CD14-positive monocyte (primary cell): Measurements from ENCODE around the gene ASB6. TPM values are rescaled to one million over a fixed set of nuclear protein-coding genes. Genes with fewer than 3 reads are reported as not detected.

Experiments
- DNase-seq, 3 donors: peaks; one replicate each; pipeline ENCODE4 v3.0.0-alpha.2; 2011 to 2022
- H2AFZ ChIP-seq: 2 replicates; pipeline ENCODE4 v1.6.0; 2012; ENCODE audit warnings: mild to moderate bottlenecking, low read depth, low read length, inconsistent platforms; ENCODE audit not compliant: insufficient read depth, poor library complexity, severe bottlenecking
- H3K27ac ChIP-seq, 2 donors: 1 replicate in 1 of 2; 2 replicates in 1 of 2; pipeline ENCODE4 v1.5.1; 2012 to 2013; ENCODE audit warnings: low read length in 2 of 2, control low read depth in 1 of 2, inconsistent platforms in 1 of 2, low read depth in 1 of 2, mild to moderate bottlenecking in 1 of 2
- H3K27me3 ChIP-seq, 2 donors: one replicate each; pipeline versions ENCODE4 v1.6.0 to v1.6.1; 2011 to 2013; ENCODE audit warnings: low read length in 2 of 2; ENCODE audit not compliant: control insufficient read depth in 2 of 2, insufficient read depth in 2 of 2
- H3K36me3 ChIP-seq, 2 donors: replicated peaks in 1 of 2; 1 replicate in 1 of 2; 2 replicates in 1 of 2; pipeline versions ENCODE4 v1.5.1 to v1.6.1; 2012 to 2013; ENCODE audit warnings: low read length in 2 of 2, control low read depth in 1 of 2, inconsistent platforms in 1 of 2, mild to moderate bottlenecking in 1 of 2; ENCODE audit not compliant: insufficient read depth in 2 of 2, control insufficient read depth in 1 of 2
- H3K4me1 ChIP-seq, 2 donors: 1 replicate in 1 of 2; 2 replicates in 1 of 2; pipeline versions ENCODE4 v1.5.1 to v1.6.1; 2012 to 2013; ENCODE audit warnings: low read length in 2 of 2, control low read depth in 1 of 2, inconsistent platforms in 1 of 2, mild to moderate bottlenecking in 1 of 2, moderate library complexity in 1 of 2; ENCODE audit not compliant: insufficient read depth in 2 of 2, control insufficient read depth in 1 of 2
- H3K4me2 ChIP-seq: replicated peaks from 2 replicates; pipeline ENCODE3; 2012; ENCODE audit warnings: low read length, moderate library complexity, mild to moderate bottlenecking; ENCODE audit not compliant: poor library complexity, severe bottlenecking; ENCODE audit errors: extremely low read depth
- H3K4me3 ChIP-seq, 3 experiments: fragments of 200-600 bp in 1 of 3; sonication (generic) in 1 of 3; replicated peaks in 1 of 3; 1 replicate in 2 of 3; 2 replicates in 1 of 3; pipeline ENCODE4 v1.5.1; 2011 to 2013; ENCODE audit warnings: low read length in 3 of 3, mild to moderate bottlenecking in 3 of 3, control low read depth in 2 of 3, low read depth in 2 of 3, inconsistent platforms in 1 of 3, moderate library complexity in 1 of 3
- H3K79me2 ChIP-seq: 2 replicates; pipeline ENCODE4 v1.6.0; 2012; ENCODE audit warnings: mild to moderate bottlenecking, control low read depth, inconsistent platforms, low read length, moderate library complexity; ENCODE audit not compliant: insufficient read depth
- H3K9ac ChIP-seq: 2 replicates; pipeline ENCODE4 v1.6.0; 2017; ENCODE audit warnings: low read length, mild to moderate bottlenecking; ENCODE audit not compliant: insufficient read depth, poor library complexity, severe bottlenecking
- H3K9me3 ChIP-seq, 2 donors: replicated peaks in 1 of 2; 1 replicate in 1 of 2; 2 replicates in 1 of 2; pipeline versions ENCODE4 v1.5.1 to v1.6.1; 2012 to 2013; ENCODE audit warnings: low read length in 2 of 2, control low read depth in 1 of 2; ENCODE audit not compliant: control insufficient read depth in 1 of 2, insufficient read depth in 1 of 2
- H4K20me1 ChIP-seq: 2 replicates; pipeline ENCODE4 v1.6.0; 2012; ENCODE audit warnings: mild to moderate bottlenecking, low read length, control low read depth, moderate library complexity; ENCODE audit not compliant: insufficient read depth
- H3K27ac Mint-ChIP-seq, 7 donors: one replicate each; pipeline ENCODE4 v1.8.0; 2020; ENCODE audit warnings: mild to moderate bottlenecking in 7 of 7, mixed read lengths in 7 of 7, moderate library complexity in 6 of 7, inconsistent platforms in 2 of 7
- H3K27me3 Mint-ChIP-seq, 3 donors: one replicate each; pipeline ENCODE4 v1.8.0; 2021 to 2022; ENCODE audit warnings: low read depth in 3 of 3, mild to moderate bottlenecking in 3 of 3, mixed read lengths in 3 of 3, moderate library complexity in 3 of 3, inconsistent platforms in 1 of 3
- H3K36me3 Mint-ChIP-seq, 2 donors: one replicate each; pipeline ENCODE4 v1.8.0; 2020; ENCODE audit warnings: mixed read lengths in 2 of 2, inconsistent platforms in 1 of 2, mild to moderate bottlenecking in 1 of 2
- H3K4me1 Mint-ChIP-seq: one replicate; pipeline ENCODE4 v1.8.0; 2020; ENCODE audit warnings: mild to moderate bottlenecking, mixed read lengths
- H3K4me3 Mint-ChIP-seq, 2 donors: one replicate each; pipeline ENCODE4 v1.8.0; 2020; ENCODE audit warnings: mild to moderate bottlenecking in 2 of 2, mixed read lengths in 2 of 2, moderate library complexity in 1 of 2
- H3K9me3 Mint-ChIP-seq, 7 donors: one replicate each; pipeline ENCODE4 v1.8.0; 2020 to 2022; ENCODE audit warnings: mixed read lengths in 7 of 7, mild to moderate bottlenecking in 6 of 7, moderate library complexity in 6 of 7, inconsistent platforms in 2 of 7
- WGBS: methylation state at CpG from one replicate; pipeline ENCODE4 v1.1.5; 2013; ENCODE audit warnings: missing lambda C conversion rate; ENCODE audit not compliant: insufficient coverage; 5-methylcytosine and 5-hydroxymethylcytosine counted together
- intact Hi-C, 2 donors: fragments of 100-400 bp; cut with micrococcal nuclease; formaldehyde crosslinking; loops; one replicate each; pipeline versions ENCODE4 v1.15.0 to v1.15.1; 2023
- polyA plus RNA-seq, 3 donors: library from polyadenylated mRNA; depleted of rRNA in 1 of 3; unstranded in 2 of 3; stranded (reverse) in 1 of 3; fragments of 300-500 nt in 2 of 3; fragments of >200 nt in 1 of 3; fragmentation: Illumina TruSeq in 2 of 3; gene quantifications; 1 replicate in 2 of 3; 2 replicates in 1 of 3; pipeline ENCODE4 v1.2.3, GENCODE V29; 2012 to 2021
- TF ChIP-seq, protein P1 (sequence below): fragments of 200-600 bp; IDR thresholded peaks from one replicate; pipeline ENCODE4 v1.8.0; 2022; ENCODE audit warnings: antibody characterized with exemption, mild to moderate bottlenecking

ASB6 gene
- polyA plus RNA-seq, 3 donors = 8.1 to 21.1 (median 10.1) TPM

DNA sequence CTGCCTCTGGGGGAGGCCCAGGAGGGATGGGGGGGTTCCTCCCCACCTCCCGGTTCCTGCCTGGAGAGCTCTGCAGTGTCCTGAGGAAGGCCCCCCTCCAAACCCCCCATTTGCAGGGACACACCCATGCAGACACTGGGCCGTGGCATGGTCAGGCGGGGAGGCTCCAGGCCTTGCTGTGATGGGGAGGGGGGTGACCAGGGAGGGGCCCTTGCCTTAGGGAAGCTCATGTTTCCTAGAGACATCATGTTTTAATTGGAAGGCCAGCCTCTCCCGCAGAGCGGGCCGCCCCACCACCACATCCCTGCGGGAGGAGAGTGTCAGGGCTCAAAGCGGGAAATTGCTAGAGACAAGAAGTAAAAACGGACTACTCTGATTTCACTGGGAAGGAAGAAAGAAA, 35.5 kb upstream of the ASB6 start:
- WGBS = 83% methylated on average over 2 of the region's 9 CpGs
- Histone ChIP-seq H4K20me1 (no peaks in the 10 kb centered on the region), H3K4me3 (no peak overlapping the region), H3K27me3 (no peaks in the 10 kb centered on the region), H3K9ac (no peak overlapping the region), H3K4me1 (no peaks in the 10 kb centered on the region), H3K79me2 (no peaks in the 10 kb centered on the region), H3K27ac (no peak overlapping the region), H2AFZ (no peak overlapping the region), H3K4me2 (no peak overlapping the region), H3K36me3 (no peaks in the 10 kb centered on the region), H3K9me3 (no peaks in the 10 kb centered on the region)
- H3K27ac Mint-ChIP-seq = no peak overlapping the region
- no peaks in the 10 kb centered on the region for H3K4me1 Mint-ChIP-seq
- TF ChIP-seq, protein P1, sequence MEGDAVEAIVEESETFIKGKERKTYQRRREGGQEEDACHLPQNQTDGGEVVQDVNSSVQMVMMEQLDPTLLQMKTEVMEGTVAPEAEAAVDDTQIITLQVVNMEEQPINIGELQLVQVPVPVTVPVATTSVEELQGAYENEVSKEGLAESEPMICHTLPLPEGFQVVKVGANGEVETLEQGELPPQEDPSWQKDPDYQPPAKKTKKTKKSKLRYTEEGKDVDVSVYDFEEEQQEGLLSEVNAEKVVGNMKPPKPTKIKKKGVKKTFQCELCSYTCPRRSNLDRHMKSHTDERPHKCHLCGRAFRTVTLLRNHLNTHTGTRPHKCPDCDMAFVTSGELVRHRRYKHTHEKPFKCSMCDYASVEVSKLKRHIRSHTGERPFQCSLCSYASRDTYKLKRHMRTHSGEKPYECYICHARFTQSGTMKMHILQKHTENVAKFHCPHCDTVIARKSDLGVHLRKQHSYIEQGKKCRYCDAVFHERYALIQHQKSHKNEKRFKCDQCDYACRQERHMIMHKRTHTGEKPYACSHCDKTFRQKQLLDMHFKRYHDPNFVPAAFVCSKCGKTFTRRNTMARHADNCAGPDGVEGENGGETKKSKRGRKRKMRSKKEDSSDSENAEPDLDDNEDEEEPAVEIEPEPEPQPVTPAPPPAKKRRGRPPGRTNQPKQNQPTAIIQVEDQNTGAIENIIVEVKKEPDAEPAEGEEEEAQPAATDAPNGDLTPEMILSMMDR = no peak
- H3K27me3 Mint-ChIP-seq = peaks cover 8 to 18% (median 18%) of the 10 kb centered on the region in 3 donors
- H3K4me3 Mint-ChIP-seq = no peak overlapping the region
- DNase-seq = no peak
- intact Hi-C loops = no loop called here
- H3K9me3 Mint-ChIP-seq = peaks cover 0 to 3% (median 0%) of the 10 kb centered on the region in 7 donors
- H3K36me3 Mint-ChIP-seq = no peaks in the 10 kb centered on the region

DNA sequence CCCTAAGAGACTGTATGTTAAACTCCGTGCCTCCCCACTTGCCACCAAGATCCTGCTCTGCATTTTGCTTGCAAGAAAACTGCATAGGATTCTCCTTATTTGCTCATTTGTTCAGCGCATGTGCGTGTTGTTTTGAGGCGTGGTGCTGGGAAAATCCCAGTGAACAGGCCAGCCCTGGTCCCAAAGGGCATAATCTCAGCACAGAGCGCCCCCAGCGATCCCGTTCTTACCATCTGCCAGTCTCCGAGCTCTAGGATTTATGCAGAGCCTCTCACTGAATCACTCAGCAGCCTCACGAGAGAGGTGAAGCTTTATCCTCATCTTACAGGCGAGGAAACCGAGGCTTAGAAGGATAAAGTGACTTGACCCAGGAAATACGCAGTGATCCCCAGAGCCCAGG, 35.0 kb upstream of the ASB6 start:
- Histone ChIP-seq H3K4me2 (no peak overlapping the region), H3K9me3 (no peaks in the 10 kb centered on the region), H3K4me3 (no peak overlapping the region), H3K27me3 (no peaks in the 10 kb centered on the region), H3K27ac (no peak overlapping the region), H3K36me3 (no peaks in the 10 kb centered on the region), H3K79me2 (no peaks in the 10 kb centered on the region), H3K4me1 (no peaks in the 10 kb centered on the region), H2AFZ (no peak overlapping the region), H3K9ac (no peak overlapping the region), H4K20me1 (no peaks in the 10 kb centered on the region)
- Mint-ChIP-seq H3K36me3 (no peaks in the 10 kb centered on the region), H3K9me3 (peaks cover 0 to 3% (median 0%) of the 10 kb centered on the region in 7 donors), H3K4me1 (no peaks in the 10 kb centered on the region), H3K27ac (no peak overlapping the region), H3K4me3 (no peak overlapping the region), H3K27me3 (peaks cover 10 to 20% (median 18%) of the 10 kb centered on the region in 3 donors)
- WGBS = 95% methylated on average over 9 of the region's 12 CpGs
- intact Hi-C loops = no loop called here
- no peak for DNase-seq
- TF ChIP-seq, protein P1 = no peak
